ENCODE measurements around the gene OSBPL5.
A peak's percentile ranks its signal among the peaks of the same experiment; 100 is the strongest.

Gene OSBPL5

GRCh38 chr11:3049430-3050243 lies 115.5 kb downstream of the OSBPL5 start:
- DNase-seq = peak; percentile 95

GRCh38 chr11:3047637-3048036 lies 117.5 kb downstream of the OSBPL5 start:
- no peak for DNase-seq

DNA sequence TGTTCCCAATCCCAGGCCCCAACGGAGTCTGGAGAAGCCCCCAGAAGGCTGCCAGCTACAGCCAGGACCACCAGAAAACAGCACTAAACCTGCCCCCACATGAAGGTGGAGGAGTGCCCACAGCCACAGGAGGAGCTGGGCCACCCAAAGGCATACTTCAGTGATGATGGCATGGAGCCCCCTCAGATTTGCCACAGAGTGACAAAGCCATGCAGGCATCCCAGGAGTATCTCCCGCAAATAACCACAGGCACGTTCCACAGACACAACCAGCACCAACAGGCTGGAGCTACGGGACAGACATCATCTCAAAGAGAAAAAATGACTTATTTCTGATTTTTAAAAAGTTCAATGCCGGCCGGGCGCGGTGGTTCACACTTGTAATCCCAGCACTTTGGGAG lies 118.5 kb downstream of the OSBPL5 start:
- no peak for DNase-seq

DNA sequence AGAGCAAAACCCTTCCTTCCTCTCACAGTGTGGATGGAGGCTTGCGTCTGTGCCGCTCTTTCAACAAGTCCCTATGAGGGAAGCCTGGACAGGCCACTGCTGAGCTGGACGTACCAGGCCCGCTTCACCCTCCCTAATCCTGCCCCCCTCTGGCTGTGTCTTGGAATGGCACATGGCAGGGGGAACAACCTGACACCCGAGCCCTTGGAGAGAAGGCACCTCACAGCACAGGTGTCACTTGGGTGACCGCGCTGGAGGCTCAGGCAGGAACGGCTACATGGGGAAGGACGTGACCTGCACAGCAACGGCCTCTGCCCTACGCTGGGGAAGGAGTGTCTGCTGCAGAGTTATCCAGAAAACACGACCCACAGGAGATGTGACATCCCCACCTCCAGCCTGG lies 118.9 kb downstream of the OSBPL5 start:
- DNase-seq = no peak

GRCh38 chr11:3044915-3045314 lies 120.2 kb downstream of the OSBPL5 start:
- no peak for DNase-seq

DNA sequence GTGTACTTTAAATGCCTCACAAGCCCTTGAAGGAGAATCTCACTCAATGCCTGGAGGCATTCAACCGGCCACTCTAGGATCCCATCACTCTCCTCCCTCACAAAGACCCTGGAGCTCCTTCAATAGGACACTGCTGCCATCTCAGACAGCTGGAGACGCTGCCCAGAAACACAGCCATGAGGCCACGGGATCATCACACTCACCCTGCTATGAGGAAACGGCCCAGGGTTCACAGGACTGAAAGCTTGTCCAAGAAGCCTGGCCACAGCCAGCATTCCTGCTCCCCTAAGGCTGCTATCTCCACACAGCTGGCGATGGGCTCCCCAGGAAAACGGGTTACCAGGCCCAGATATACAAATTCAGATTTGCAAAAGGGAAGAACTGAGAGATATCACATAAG lies 121.1 kb downstream of the OSBPL5 start:
- DNase-seq = no peak

- no peak for DNase-seq
Observed at GRCh38 chr11:3043315-3043871, 121.7 kb downstream of the OSBPL5 start.

- no peak for DNase-seq
Observed at GRCh38 chr11:3042496-3043314, 122.4 kb downstream of the OSBPL5 start.

GRCh38 chr11:3041699-3042441 lies 123.2 kb downstream of the OSBPL5 start:
- DNase-seq = no peak

DNA sequence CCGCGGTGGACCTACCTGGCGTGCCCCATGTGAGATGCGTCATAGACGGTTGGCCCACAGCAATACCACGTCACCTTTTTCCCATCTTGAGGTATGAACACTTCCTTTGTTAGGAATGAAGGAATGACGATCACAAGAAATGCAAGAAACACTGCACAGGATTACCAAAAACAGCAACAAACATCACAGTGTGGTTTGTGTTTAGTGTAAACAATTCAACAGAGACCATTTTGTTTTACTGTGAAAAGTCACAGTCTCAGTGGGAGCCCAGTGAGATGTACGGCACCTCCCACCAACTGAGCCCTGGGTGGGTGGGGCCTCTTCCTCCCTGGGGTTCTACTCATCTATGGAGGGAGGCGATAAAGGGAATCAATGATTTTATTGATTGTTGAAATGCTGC lies 124.2 kb downstream of the OSBPL5 start:
- DNase-seq = no peak

- DNase-seq = no peak
Observed at GRCh38 chr11:3037945-3038271, 127.2 kb downstream of the OSBPL5 start.
